ENCODE data around the gene CAMP.
"Not testable (repeated sequence)": the region's sequence is repeated elsewhere in the genome, so short reads cannot be mapped to it uniquely, and the experiment has no call there.

The CAMP gene

DNA sequence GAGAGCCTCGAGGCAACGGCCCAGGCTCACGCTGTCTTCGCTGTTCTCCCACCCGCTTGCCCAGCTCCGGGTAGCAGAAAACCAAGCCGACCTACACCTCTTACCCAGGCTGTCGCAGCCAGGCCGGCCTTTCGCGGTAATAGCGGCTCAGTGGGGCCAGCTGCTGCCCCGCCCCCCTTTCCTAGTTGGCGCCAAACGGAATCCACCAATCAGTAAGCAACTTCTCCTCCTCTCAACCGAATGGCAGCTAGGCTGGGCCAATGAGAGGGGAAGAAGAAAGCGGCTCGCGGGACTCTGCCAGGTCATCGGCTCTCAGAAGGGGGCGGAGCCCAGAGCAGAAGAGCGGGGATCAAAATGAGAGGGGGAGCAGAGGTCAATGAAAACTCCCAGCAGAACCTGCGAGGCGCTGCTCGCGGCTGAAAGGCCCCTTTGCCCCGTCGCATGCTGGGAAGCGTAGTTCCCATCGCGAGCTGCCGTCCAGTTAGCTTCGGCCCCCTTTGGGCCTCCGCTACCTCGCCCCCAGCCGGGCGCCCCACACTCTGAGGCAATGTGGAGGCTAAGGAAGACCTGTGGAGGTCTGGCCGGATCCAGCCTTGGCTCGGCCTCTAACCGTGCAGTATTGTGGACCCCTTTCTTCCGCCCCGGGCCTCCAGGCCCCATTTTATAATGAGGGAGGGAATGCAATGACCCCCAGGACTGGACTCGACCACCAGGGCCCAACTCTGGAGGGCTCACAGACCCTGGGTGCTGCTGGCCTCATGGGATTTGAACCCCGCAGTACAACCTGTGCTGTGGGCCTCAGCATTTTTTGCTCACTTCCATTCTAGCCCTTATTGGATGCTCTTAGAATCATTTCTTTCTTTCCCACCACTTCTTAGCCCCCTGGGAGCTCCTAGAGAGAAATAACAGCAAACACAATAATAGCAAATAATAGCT, 34.8 kb upstream of the CAMP start, which contains the start of gene CDC25A:
Gene CDC25A (minus strand): TSS at position 152 of the 936 bp plus-strand sequence. CDS start 470 bp downstream, outside the sequence.
- H3K4me3 ChIP-seq: peak within 1 kb of the TSS; percentile 96
- H3K4me1 ChIP-seq: peaks cover 30% of the 10 kb centered on the region
- H3K4me2 ChIP-seq: peak within 1 kb of the TSS; percentile 81
- H3K36me3 ChIP-seq: peaks cover 28% of the 10 kb centered on the region
- peak within 1 kb of the TSS; percentile 87 for H3K27ac ChIP-seq
- H3K9ac ChIP-seq: peak within 1 kb of the TSS; percentile 93
- no peaks in the 10 kb centered on the region for H4K20me1 ChIP-seq
- H3K9me3 ChIP-seq: no peaks in the 10 kb centered on the region
- TF ChIP-seq Cebpa-rat (IDR thresholded peaks at IDR 0.05): no peak
- no peaks in the 10 kb centered on the region for H3K27me3 ChIP-seq

DNA sequence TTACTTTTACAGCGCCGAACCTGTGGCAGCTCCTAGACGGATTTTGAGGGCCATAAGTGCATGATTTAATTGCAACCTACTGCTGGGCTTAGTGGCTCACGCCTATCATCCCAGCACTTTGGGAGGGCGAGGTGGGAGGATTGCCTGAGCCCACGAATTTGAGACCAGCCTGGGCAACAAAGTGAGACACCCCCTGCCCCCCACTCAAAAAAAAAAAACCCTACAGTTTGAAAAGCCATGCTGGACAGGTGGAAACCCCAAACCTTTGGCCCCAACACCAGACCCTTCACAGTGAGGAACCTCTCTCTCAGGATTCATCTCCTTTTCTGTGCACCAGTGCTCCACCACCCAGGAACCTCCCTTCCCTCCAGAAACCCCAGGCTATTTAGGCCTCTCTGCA, 34.0 kb upstream of the CAMP start:
- no peaks in the 10 kb centered on the region for H3K27me3 ChIP-seq
- H3K4me1 ChIP-seq: peaks cover 30% of the 10 kb centered on the region
- H4K20me1 ChIP-seq: no peaks in the 10 kb centered on the region
- H3K27ac ChIP-seq: no peak overlapping the region
- H3K9ac ChIP-seq: no peak overlapping the region
- H3K36me3 ChIP-seq: peaks cover 20% of the 10 kb centered on the region
- H3K4me3 ChIP-seq: no peak overlapping the region
- no peak for TF ChIP-seq Cebpa-rat (IDR thresholded peaks at IDR 0.05)
- no peaks in the 10 kb centered on the region for H3K9me3 ChIP-seq
- H3K4me2 ChIP-seq: no peak overlapping the region; the same call in 1 of the 2 replicates

DNA sequence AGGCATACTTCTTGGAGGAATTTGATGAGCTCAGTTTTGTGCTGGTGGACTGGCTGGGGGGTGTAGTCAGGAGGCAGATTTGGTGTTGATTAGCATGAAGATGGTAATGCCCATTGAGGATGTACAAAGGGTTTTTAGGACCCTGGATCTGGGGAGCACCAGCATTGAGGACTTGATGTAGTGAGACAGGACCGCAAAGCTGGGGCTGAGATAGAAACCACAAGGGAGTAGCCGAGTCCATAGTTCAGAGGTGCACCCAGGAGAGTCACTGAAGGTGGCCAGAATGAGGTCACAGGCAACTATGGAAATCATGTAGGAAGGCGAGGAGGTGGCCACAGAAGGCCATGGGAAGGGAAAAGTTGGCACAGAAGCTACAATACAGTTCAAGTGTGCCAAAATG, 32.4 kb upstream of the CAMP start:
- Histone ChIP-seq H3K9me3 (no peaks in the 10 kb centered on the region), H4K20me1 (no peaks in the 10 kb centered on the region), H3K36me3 (peaks cover 4% of the 10 kb centered on the region; the same call in 1 of the 2 replicates), H3K27ac (no peak overlapping the region), H3K4me1 (peaks cover 26% of the 10 kb centered on the region), H3K4me2 (no peak overlapping the region), H3K27me3 (no peaks in the 10 kb centered on the region), H3K9ac (no peak overlapping the region), H3K4me3 (no peak overlapping the region)
- no peak for TF ChIP-seq Cebpa-rat (IDR thresholded peaks at IDR 0.05)

DNA sequence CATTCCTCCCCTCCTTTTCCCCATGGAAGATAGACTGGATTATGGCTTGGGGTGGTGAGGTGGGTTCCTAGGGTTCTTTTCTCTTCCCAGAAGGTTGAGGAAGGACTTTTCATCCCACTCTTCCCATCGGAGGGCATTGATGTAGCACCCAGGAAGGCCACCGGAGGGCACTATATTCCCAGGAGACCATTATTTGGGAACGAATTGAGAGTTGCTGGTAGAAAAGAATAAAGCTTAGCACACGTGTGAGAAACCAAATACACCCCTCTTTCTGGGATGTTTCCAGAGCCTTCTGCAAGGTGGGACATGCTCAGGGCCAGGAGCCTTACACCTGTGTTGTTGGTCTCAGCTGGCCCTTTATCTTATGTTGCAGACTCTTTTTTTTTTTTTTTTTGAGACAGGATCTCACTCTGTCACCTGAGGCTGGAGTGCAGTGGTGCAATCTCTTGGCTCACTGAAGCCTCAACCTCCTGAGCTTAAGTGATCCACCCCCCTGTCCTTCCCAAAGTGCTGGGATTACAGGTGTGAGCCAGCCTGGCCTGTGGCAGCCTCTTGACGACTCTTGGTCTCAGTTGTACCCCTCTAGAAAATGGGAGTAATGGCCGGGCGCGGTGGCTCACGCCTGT, 28.7 kb upstream of the CAMP start:
- H3K36me3 ChIP-seq: no peaks in the 10 kb centered on the region
- no peak for TF ChIP-seq Cebpa-rat (IDR thresholded peaks at IDR 0.05)
- no peak overlapping the region for H3K27ac ChIP-seq
- no peaks in the 10 kb centered on the region for H3K9me3 ChIP-seq
- H3K4me2 ChIP-seq: no peak overlapping the region
- peaks cover 31% of the 10 kb centered on the region for H3K4me1 ChIP-seq
- H3K9ac ChIP-seq: no peak overlapping the region
- H3K27me3 ChIP-seq: no peaks in the 10 kb centered on the region
- H4K20me1 ChIP-seq: no peaks in the 10 kb centered on the region
- no peak overlapping the region for H3K4me3 ChIP-seq

DNA sequence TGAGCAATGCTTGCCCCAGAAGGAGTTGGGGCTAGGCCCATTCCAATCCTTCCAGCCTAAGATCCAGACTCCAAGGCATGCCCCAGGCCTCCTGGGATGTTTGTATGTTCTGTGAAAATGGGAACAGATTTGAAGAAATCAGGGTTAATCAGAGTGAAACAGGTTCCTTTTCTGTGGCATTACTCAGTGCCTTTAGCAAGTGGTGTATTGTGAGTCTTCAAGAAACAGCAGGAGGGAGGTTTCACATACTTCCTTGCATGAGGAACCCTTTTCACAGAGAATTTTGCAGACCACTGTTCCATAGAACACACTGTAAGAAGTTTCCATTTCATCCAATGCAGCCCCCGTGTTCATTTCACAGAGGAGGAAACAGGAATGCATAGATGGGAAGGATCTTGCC, 26.7 kb upstream of the CAMP start:
- no peaks in the 10 kb centered on the region for H3K27me3 ChIP-seq
- H3K4me3 ChIP-seq: no peak overlapping the region
- no peak overlapping the region for H3K9ac ChIP-seq
- no peak overlapping the region for H3K27ac ChIP-seq
- H3K9me3 ChIP-seq: no peaks in the 10 kb centered on the region
- no peaks in the 10 kb centered on the region for H3K36me3 ChIP-seq
- peak overlapping the region; percentile 57; the same call in 1 of the 2 replicates for H3K4me2 ChIP-seq
- TF ChIP-seq Cebpa-rat (IDR thresholded peaks at IDR 0.05): no peak
- peaks cover 22% of the 10 kb centered on the region for H3K4me1 ChIP-seq
- no peaks in the 10 kb centered on the region for H4K20me1 ChIP-seq

DNA sequence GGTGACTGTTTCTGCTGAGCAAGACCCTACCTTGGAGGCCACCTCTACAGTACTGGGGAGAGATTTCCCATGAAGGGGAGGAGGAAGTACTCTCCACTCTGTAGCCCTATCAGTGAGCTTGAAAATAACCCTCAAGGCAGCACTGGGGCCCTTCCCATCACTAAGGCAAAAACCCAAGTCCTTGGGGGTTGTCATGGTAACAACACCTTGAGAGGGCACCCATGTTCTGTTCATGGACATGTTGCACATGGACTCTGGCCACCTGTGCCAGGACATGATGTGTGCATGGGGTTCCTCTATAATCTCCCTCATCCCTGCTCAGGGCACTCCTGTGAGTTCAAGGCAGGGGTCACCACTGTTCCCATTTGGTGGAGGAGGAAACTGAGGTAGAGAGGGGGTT, 24.2 kb upstream of the CAMP start:
- H3K4me2 ChIP-seq: no peak overlapping the region
- no peak overlapping the region for H3K27ac ChIP-seq
- peaks cover 22% of the 10 kb centered on the region for H3K4me1 ChIP-seq
- no peak overlapping the region for H3K9ac ChIP-seq
- H4K20me1 ChIP-seq: no peaks in the 10 kb centered on the region
- H3K27me3 ChIP-seq: no peaks in the 10 kb centered on the region
- TF ChIP-seq Cebpa-rat (IDR thresholded peaks at IDR 0.05): no peak
- H3K4me3 ChIP-seq: no peak overlapping the region
- H3K9me3 ChIP-seq: no peaks in the 10 kb centered on the region
- no peaks in the 10 kb centered on the region for H3K36me3 ChIP-seq

DNA sequence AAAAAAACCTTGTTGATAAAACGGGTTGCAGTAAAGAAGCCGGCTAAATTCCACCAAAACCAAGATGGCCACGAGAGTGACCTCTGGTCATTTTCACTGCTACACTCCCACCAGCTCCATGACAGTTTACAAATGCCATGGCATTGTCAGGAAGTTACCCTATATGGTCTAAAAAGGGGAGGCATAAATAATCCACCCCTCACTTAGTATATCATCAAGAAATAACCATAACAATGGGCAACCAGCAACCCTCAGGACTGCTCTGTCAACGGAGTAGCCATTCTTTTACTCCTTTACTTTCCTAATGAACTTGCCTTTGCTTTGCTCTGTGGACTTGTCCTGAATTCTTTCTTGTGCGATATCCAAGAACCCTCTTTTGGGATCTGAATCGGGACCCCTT, 20.7 kb upstream of the CAMP start:
- Histone ChIP-seq H3K4me2 (no peak overlapping the region), H3K4me3 (no peak overlapping the region), H3K27ac (no peak overlapping the region), H3K9ac (no peak overlapping the region), H3K27me3 (no peaks in the 10 kb centered on the region), H3K4me1 (peaks cover 4% of the 10 kb centered on the region), H3K36me3 (no peaks in the 10 kb centered on the region), H4K20me1 (no peaks in the 10 kb centered on the region), H3K9me3 (no peaks in the 10 kb centered on the region)
- TF ChIP-seq Cebpa-rat (IDR thresholded peaks at IDR 0.05): no peak

DNA sequence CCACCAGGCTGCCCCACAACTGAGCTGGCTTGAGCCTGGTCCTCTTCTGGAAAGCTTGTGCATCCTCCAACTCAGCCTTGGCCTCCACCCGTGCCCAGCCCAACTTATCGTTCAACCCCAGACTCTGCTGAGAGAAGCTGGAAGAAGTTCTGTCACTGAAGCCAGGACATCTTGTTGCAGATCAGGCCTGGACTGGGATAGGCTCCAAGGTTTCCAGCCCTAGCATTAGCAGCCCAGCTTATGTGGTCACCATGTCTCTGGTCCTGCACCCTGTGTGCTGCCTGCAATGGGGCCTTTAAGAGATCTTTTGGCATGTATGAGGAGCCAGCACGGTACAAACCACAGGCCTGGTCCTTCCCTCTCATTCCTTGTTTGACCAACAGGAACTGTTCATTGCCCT, 15.2 kb upstream of the CAMP start:
- Histone ChIP-seq H3K36me3 (no peaks in the 10 kb centered on the region), H3K27ac (no peak overlapping the region), H4K20me1 (no peaks in the 10 kb centered on the region), H3K4me1 (no peaks in the 10 kb centered on the region), H3K9ac (no peak overlapping the region), H3K9me3 (peaks cover 12% of the 10 kb centered on the region; the same call in 1 of the 2 replicates), H3K4me2 (no peak overlapping the region), H3K27me3 (no peaks in the 10 kb centered on the region), H3K4me3 (no peak overlapping the region)
- TF ChIP-seq Cebpa-rat (IDR thresholded peaks at IDR 0.05): no peak

DNA sequence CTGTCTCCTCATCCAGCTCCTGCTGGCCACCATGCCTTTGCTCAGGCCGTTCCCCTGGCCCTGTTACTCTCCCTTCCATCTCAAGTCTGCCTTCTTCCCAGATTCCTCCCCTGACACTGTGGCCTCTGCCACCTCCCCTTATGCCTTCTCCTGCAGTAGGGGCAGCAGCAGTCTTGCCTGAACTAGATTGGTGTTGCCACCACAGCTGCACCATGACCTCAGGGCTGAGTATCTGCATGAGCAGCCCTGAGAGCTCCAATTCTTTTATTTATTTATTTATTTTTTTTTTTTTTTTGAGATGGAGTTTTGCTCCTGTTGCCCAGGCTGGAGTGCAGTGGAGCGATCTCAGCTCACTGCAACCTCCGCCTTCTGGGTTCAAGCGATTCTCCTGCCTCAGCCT, 13.8 kb upstream of the CAMP start:
- no peaks in the 10 kb centered on the region for H3K4me1 ChIP-seq
- H3K27ac ChIP-seq: no peak overlapping the region
- H3K9ac ChIP-seq: no peak overlapping the region

DNA sequence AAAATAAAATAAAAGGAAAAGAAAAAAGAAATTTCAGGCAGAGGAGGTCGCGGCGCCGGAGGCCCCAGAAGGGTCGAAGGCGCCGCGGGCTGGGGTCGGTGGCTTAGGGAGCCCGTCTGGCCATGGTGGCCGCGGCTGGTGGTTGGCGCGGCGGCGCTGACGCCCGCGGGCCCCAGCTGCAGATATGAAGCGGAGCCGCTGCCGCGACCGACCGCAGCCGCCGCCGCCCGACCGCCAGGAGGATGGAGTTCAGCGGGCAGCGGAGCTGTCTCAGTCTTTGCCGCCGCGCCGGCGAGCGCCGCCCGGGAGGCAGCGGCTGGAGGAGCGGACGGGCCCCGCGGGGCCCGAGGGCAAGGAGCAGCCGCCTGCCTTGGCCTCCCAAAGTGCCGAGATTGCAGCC, 12.8 kb upstream of the CAMP start:
- H3K9ac ChIP-seq, H3K4me2 ChIP-seq, H4K20me1 ChIP-seq, H3K4me3 ChIP-seq, H3K36me3 ChIP-seq, H3K27ac ChIP-seq, H3K4me1 ChIP-seq, H3K27me3 ChIP-seq: not testable (repeated sequence)
- peaks cover 12% of the 10 kb centered on the region; the same call in 1 of the 2 replicates for H3K9me3 ChIP-seq

More for the DNA sequence above, 13.8 kb upstream of the CAMP start:
- H3K27me3 ChIP-seq: no peaks in the 10 kb centered on the region
- no peaks in the 10 kb centered on the region for H4K20me1 ChIP-seq
- peaks cover 12% of the 10 kb centered on the region; the same call in 1 of the 2 replicates for H3K9me3 ChIP-seq
- no peak overlapping the region for H3K4me3 ChIP-seq
- no peak for TF ChIP-seq Cebpa-rat (IDR thresholded peaks at IDR 0.05)
- no peak overlapping the region for H3K4me2 ChIP-seq
- H3K36me3 ChIP-seq: no peaks in the 10 kb centered on the region

DNA sequence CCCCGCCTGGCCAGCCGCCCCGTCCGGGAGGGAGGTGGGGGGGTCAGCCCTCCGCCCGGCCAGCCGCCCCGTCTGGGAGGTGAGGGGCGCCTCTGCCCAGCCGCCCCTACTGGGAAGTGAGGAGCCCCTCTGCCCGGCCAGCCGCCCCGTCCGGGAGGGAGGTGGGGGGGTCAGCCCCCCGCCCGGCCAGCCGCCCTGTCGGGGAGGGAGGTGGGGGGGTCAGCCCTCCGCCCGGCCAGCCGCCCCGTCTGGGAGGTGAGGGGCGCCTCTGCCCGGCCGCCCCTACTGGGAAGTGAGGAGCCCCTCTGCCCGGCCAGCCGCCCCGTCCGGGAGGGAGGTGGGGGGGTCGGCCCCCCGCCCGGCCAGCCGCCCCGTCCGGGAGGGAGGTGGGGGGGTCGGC, 11.5 kb upstream of the CAMP start:
- H3K9ac ChIP-seq, H3K4me2 ChIP-seq, H3K27me3 ChIP-seq, H3K27ac ChIP-seq, H3K36me3 ChIP-seq, H3K4me1 ChIP-seq, H4K20me1 ChIP-seq, H3K4me3 ChIP-seq: not testable (repeated sequence)
- peaks cover 12% of the 10 kb centered on the region; the same call in 1 of the 2 replicates for H3K9me3 ChIP-seq

All from BLaER1 (cell line).